ENCODE measurements around the gene SRSF12.

The SRSF12 gene

GRCh38 chr6:89047473-89047872 is 70.4 kb downstream of the SRSF12 start:
- no peak overlapping the region for H3K27ac ChIP-seq
- no peaks in the 10 kb centered on the region for H3K9me3 ChIP-seq (ENCODE audit: severe bottlenecking)
- no peaks in the 10 kb centered on the region for H3K36me3 ChIP-seq
- no peak overlapping the region for H3K4me3 ChIP-seq (ENCODE audit: low read depth, low read length)
- no peak for TF ChIP-seq CTCF (IDR thresholded peaks at IDR 0.05; ENCODE audit: low read depth, low read length)
- DNase-seq = no peak
- H3K27me3 ChIP-seq (ENCODE audit: insufficient read depth, low read depth, severe bottlenecking) = no peaks in the 10 kb centered on the region

Measured in WERI-Rb-1 (cell line).